LNCAP (cell line): ENCODE data around the gene LIN7B.

Experiments
- CTCF ChIP-seq: fragments of 450-650 bp; IDR thresholded peaks from 2 replicates; pipeline ENCODE4 v1.5.1; 2017; ENCODE audit warnings: mild to moderate bottlenecking

Gene LIN7B

GRCh38 chr19:49117677-49118564 is 3.8 kb downstream of the LIN7B start:
- no peak for TF ChIP-seq CTCF

DNA sequence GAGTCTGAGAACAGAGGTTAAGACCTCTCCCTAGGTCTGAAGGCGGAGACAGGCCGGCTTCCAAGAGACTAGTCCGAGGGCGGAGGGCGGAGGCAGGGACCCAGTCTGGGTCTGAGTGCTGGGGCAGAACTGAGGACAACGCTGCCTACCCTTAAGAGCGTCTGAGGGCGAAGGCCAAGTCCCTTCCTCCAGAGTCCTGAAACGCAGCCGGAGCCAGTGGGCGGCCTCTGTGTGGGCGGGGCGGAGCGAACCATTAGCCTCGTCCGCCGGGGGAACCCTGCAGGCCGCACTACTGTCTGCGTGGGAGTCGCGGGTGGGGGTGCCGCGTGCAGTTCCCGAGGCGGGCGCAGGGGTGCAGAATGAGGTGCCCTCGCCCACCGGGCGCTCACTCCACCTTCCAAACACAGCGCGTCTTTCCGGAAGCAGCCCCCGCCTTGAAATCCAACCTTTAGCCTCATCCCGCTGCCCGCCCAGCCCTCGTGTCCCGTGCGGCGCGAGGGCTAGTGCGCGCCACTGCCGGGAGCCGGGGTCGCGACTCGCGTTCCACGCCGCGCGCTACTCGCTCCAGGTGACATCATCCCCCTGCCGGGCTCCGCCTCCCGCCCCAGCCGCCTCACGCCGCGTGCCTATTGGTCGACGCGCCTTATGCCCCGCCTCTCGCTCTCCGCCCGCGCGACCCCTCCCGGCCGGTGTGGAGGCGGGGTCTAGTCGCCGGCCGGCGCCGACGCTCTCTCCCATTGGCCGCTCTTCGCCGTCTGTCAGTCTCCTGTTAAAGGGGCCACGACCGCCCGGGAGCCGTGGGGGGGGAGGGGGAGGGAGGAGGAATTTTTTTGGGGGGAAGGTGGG is 4.6 kb downstream of the LIN7B start, which contains the start of gene C19orf73:
TSS of gene C19orf73 (minus strand) at position 579 of the 846 bp plus-strand sequence. CDS start at position 458, 121 bp downstream.
- no peak for TF ChIP-seq CTCF

- no peak for TF ChIP-seq CTCF
Measured at GRCh38 chr19:49119411-49120324, 5.5 kb downstream of the LIN7B start, which contains the start of gene PPFIA3. TSS of gene PPFIA3 (plus strand) at chr19:49119544. CDS start at chr19:49127874, 8,330 bp downstream.

DNA sequence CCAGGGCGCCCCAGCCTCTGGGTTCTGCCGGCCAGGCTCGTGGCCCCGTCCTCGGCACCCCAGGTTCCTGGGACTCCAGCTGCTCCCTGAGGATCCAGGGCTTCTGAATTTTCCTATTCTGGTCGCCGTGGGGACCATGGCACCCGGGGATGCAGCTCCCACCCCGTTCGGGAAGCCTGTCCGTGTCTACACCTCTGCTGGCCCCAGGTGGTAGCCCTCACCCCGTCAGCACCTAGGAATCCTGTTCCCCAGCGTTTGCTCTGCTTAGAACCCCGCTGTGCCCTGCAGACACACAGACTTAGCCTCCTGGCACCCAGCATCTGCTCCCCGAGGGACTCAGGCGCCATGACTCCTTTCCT is 6.1 kb downstream of the LIN7B start:
- no peak for TF ChIP-seq CTCF

DNA sequence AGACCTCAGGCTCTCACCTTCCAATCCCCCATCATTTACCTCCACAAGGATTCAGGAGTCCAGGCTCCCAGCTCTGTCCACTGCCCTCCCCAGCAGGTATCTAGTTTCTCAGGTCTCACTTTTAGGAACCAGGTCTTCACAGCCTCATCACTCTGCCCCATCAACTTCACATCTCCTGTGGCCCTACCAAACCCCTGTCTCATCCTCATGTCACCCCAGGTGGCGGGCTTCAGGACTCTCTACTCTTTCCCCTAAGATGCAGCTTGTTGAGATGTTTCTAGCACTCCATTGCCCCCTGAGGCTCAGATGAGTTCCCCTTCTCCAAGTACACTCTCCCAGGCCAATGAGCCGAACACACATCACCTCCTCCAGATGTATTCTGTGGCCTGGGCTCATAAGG is 6.7 kb downstream of the LIN7B start:
- no peak for TF ChIP-seq CTCF

DNA sequence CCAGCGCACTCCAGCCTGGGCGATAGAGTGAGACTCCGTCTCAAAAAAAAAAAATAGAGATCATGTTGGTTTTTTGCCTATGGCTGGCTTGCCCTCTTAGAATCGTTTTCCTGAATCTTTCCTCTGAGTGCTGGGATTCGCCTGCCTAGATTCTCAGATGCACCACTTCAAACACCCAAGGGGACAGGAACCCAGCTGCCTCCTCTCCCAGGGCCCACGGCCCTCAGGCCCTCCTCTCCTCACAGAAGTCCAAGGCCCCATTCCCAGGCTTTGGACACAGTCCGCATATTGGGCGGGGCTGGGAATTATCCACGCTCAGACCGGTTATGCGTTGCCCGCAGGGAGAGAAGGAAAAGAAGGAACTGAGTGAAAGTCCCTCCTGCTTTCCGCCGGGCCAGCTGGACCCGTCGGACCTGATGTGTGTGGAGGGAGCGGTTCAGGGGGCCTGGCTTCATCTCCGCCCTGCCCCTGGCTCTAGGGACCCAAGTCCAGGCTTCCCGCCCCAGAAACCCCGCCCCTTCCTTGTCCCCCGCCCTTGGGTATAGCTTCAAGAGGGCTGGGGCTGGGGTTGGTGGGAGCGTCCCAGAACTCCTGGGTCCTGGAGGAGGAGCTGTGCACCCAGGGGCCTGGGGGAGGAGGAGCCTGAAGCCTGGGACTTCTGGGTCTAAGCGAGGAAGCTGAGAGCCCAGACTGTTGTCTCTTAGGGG is 11.0 kb downstream of the LIN7B start:
- no peak for TF ChIP-seq CTCF
